Measurements from ENCODE around the gene CD27.
"Not testable (repeated sequence)": the region's sequence is repeated elsewhere in the genome, so short reads cannot be mapped to it uniquely, and the experiment has no call there.

GRCh38 chr12:6490673-6491072 lies 45.9 kb downstream of the CD27 start:
- TF ChIP-seq CTCF (IDR thresholded peaks at IDR 0.05; ENCODE audit: insufficient read depth, low read length, poor library complexity, severe bottlenecking); EZH2phosphoT487 (conservative IDR thresholded peaks at IDR 0.05; ENCODE audit: low read length): not testable (repeated sequence)

Data from SU-DHL-6 (cell line).